Sigmoid colon (tissue), 3 donors: ENCODE data around the gene ANKRD52.

Experiments
- CTCF ChIP-seq, 4 experiments: fragments of 450-650 bp in 3 of 4; fragments of 200-600 bp in 1 of 4; IDR thresholded peaks; one replicate each; pipeline ENCODE4 v1.5.1; 2016 to 2019; ENCODE audit warnings: antibody characterized with exemption in 4 of 4, mild to moderate bottlenecking in 3 of 4, moderate library complexity in 2 of 4
- POLR2A ChIP-seq, 2 donors: fragments of 450-650 bp; IDR thresholded peaks; one replicate each; pipeline ENCODE4 v1.6.1; 2016; ENCODE audit warnings: antibody characterized with exemption in 2 of 2, mild to moderate bottlenecking in 2 of 2, moderate library complexity in 2 of 2

GRCh38 chr12:56205445-56205844, 52.7 kb downstream of the ANKRD52 start:
- TF ChIP-seq CTCF (IDR thresholded peaks at IDR 0.05) = no peak
- no peak for TF ChIP-seq POLR2A (IDR thresholded peaks at IDR 0.05)
